GM19238 (cell line): Measurements from ENCODE around the gene SMPDL3A.
"Not testable (repeated sequence)": the region's sequence is repeated elsewhere in the genome, so short reads cannot be mapped to it uniquely, and the experiment has no call there.

Experiments used
- DNase-seq: peaks from one replicate; pipeline ENCODE4 v3.0.0; 2011; ENCODE audit warnings: low spot score; ENCODE audit not compliant: insufficient read length

Gene SMPDL3A, protein sequence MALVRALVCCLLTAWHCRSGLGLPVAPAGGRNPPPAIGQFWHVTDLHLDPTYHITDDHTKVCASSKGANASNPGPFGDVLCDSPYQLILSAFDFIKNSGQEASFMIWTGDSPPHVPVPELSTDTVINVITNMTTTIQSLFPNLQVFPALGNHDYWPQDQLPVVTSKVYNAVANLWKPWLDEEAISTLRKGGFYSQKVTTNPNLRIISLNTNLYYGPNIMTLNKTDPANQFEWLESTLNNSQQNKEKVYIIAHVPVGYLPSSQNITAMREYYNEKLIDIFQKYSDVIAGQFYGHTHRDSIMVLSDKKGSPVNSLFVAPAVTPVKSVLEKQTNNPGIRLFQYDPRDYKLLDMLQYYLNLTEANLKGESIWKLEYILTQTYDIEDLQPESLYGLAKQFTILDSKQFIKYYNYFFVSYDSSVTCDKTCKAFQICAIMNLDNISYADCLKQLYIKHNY

GRCh38 chr6:122789182-122790027, at the start of gene SMPDL3A:
TSS of gene SMPDL3A (plus strand) at chr6:122789258. CDS start at chr6:122789347, 89 bp downstream.
- DNase-seq = peak; percentile 8

- DNase-seq = no peak
Observed at GRCh38 chr6:122740091-122740490, 49.0 kb upstream of the SMPDL3A start.

GRCh38 chr6:122740936-122741335, 48.1 kb upstream of the SMPDL3A start:
- no peak for DNase-seq

- DNase-seq = not testable (repeated sequence)
Observed at GRCh38 chr6:122744247-122744646, 44.8 kb upstream of the SMPDL3A start.

GRCh38 chr6:122744856-122745255, 44.2 kb upstream of the SMPDL3A start:
- not testable (repeated sequence) for DNase-seq

- DNase-seq = no peak
Observed at GRCh38 chr6:122746688-122747087, 42.4 kb upstream of the SMPDL3A start.

DNA sequence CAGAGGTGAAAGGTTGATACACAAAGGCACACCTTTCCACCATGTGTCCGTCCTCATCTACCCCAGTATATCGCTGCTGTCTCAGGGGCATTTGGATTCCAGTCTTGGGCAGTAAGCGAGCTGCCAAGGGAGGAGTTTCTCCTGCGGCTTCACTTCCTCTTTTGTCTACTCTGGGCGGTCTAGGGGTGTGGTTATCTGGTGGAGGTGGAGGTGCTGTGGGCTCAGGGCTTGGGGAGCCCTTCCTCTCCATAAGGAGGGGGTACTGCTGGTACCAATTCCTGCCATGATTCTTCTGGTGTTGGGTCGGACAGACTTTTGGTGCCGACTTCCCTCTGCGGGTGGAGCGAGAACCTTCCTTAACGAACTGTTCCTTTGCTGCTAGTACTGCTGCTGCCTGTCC, 41.5 kb upstream of the SMPDL3A start:
- no peak for DNase-seq

- DNase-seq = not testable (repeated sequence)
Observed at GRCh38 chr6:122748945-122749344, 40.1 kb upstream of the SMPDL3A start.

DNA sequence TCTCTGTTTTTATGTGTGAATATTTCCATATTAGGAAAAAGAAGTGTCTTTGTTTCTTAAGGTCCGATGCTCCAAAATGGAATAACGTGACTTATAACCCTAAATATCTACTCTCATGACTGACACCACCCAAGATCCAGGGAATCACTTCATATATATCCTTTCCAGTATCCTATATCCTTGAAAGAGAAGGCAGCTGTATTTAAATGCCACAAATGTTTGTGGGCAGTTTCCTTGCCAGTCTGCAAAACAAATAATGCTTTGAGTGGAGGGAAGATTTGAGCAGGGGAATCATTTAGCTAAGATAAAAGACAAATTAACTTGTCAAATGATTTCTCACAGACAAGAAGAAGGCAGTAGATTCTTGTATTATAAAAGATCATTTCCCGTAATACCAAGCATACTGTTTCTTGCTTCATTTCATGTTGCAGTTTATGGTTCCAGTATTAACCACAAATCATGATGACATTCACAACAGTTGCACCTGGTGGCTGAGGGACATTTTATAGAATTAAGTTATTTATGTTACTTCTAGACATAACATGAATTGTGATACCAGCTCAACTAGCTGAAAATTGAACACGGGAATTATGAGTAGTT, 39.5 kb upstream of the SMPDL3A start:
- no peak for DNase-seq

DNA sequence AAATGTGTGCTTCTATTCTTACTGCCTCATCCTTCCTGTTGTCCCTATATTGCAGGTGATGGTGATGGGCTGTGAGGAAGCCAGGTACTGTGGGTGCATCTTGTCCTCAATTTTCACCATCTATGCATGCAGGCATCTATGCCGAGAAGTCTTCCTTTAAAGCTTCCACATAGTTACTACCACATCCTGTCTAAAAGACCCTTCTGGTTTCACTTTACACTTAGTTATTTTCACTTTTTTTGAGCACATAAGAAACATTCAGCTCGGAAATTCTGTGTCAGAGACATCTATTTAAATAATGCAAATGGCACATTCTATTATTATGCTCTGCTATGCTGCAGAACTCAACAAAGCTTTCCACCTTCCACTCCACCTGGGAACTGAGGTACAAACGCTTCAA, 37.7 kb upstream of the SMPDL3A start:
- DNase-seq = peak; percentile 6

DNA sequence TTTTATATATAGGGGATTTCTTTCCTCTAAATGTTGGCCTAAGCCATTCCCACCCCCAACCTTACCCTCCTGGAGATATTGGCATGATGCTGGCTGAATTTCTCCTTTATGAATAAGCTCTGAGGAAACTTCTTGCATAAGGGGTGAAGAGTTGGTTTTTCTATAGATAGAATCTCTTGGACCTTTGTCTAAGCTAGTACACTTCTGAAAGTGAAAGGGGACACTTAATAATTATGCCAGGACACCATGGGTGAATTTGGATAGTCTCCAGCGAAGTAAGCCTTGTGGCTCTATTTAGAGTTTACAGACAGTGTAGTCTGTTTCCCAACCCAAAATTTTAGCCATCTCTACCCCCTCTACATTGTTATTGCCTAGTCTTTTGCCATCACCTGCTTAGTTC, 36.6 kb upstream of the SMPDL3A start:
- DNase-seq = no peak

DNA sequence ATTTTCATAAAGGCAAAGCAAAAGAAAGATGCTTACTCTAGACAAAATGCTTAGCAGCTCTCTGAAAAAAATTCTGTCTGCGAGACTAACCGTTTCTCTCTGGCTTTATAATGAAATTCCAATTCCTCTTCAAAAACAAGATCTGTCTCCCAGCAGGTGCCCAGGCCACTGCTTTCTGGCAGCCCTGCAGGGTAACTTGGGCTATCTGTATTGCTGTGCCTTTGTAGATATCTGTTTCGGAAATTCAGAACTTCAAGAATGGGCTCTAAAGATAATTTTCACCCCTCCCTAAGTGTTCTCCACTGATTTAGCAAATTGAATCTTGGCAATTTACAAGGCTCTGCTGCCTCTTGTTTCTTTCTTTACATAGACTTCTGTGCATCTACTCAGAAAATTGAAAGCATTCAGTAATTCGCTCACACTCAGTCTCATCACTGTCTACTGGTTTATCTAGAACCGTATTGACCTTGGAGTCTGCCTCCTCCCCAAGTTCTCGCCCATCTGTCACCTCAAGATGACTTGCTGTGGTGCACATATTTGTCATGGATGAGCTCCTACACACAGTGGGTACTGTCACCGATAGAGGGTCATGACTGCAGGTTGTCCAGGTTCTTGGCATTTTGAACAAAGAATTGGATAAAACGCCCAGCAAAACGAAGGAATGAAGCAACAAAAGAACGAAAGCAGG, 35.9 kb upstream of the SMPDL3A start:
- DNase-seq = no peak

DNA sequence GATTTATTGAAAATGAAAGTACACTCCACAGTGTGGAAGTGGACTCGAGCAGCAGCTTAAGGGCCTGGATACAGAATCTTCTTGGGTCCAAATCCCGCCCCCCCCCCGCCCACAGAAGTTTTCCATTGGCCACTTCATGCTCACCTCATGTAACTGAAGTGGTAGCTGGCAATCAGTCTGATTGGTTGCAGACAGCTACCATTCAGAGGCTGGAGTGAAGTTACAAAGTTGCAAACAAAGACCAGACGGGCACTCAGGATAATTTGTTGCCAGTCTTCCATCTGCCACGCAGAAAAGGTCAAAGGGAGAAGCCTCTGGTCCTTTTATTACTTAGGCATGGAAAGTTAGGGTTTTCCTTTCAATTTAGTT, 35.4 kb upstream of the SMPDL3A start:
- no peak for DNase-seq

DNA sequence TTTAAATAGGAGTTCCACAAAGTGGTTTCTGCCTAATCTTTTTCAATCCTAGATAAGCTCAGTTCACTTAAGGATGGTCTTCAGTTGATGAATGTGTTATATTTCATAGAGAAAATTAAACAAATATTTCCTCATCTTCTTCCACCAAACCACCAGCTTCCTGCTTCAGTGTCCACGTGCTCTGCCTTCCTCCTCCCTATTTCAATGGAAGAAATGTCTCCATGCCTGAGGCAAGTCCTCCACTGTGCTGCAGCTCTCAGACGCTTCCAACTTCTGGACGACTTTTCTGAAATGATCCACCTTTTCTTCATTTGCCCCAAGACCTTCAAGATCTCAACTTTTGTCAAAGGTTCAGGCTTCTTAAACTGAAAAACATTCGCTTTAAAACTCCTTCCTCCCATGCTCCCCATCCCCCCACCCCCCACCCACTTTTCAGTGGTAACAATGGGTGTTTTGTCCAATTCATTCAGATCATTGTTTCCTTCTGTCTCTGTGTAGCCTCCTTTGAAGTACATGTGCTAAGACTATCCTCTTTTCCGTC, 34.8 kb upstream of the SMPDL3A start:
- DNase-seq = no peak

GRCh38 chr6:122755901-122756300, 33.2 kb upstream of the SMPDL3A start:
- no peak for DNase-seq

GRCh38 chr6:122758927-122759334, 30.1 kb upstream of the SMPDL3A start:
- no peak for DNase-seq

DNA sequence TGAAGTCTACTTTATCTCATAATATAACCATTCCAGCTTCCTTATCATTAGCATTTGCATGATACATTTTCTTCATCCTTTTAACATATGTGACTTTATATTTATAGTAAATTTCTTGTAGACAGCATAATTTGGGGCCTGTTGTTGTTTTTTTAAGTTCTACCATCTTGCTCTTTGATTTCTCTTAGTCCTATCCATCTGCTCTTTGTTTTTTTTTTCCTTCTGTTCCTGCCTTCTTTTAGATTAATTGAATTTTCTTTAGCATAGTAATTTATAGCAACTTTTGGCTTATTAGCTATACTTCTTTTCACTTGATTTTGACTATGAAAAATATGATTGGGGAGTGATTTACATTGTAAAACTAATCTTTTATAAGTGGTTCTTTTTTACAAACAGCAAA, 28.7 kb upstream of the SMPDL3A start:
- no peak for DNase-seq

DNA sequence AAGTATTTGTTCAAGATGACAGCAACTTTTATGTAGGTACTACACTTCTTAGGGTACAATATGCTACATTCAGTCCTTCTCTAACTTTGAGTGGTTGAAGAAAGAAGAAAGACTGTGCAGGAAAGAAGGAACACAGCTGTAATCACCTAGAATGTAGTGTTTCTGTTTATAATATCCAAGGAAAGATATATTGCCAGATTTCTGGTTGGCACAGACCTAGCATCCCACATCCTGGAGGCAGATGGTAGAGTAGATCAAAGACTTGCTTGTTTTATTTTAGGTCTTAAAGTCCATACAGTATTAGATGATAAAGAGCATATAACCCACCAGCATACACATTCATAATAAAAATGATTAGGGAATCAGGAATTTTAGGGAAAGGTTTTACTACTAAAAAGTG, 22.8 kb upstream of the SMPDL3A start:
- no peak for DNase-seq

- DNase-seq = no peak
Observed at GRCh38 chr6:122770835-122771601, 18.0 kb upstream of the SMPDL3A start.

- no peak for DNase-seq
Observed at GRCh38 chr6:122772724-122773415, 16.2 kb upstream of the SMPDL3A start.
